H7 (cell line): ENCODE results near the gene SUCO. TPM values are rescaled to one million over a fixed set of nuclear protein-coding genes. Genes with fewer than 3 reads are reported as not detected.
"Not testable (repeated sequence)": the region's sequence is repeated elsewhere in the genome, so short reads cannot be mapped to it uniquely, and the experiment has no call there.

Source experiments
- DNase-seq: peaks from one replicate; pipeline ENCODE4 v3.0.0; 2012
- H3K27me3 ChIP-seq: 2 replicates; pipeline ENCODE4 v1.6.0; 2011; ENCODE audit warnings: mild to moderate bottlenecking, low read length; ENCODE audit not compliant: control insufficient read depth, insufficient read depth
- H3K36me3 ChIP-seq: replicated peaks from 2 replicates; pipeline ENCODE4 v1.5.1; 2011; ENCODE audit warnings: low read length; ENCODE audit not compliant: control insufficient read depth, insufficient read depth
- H3K4me3 ChIP-seq: 2 replicates; pipeline ENCODE4 v1.5.1; 2011; ENCODE audit warnings: low read depth, mild to moderate bottlenecking, control low read depth, low read length, moderate library complexity; ENCODE audit not compliant: insufficient read depth
- total RNA-seq: library from RNA; depleted of rRNA; stranded (reverse); fragments of >200 nt; shearing (Covaris generic); gene quantifications from 2 replicates; pipeline ENCODE4 v1.2.3, GENCODE V29; 2014

SUCO gene
- total RNA-seq, 1 experiment from 2014 or later = 32.7 TPM

DNA sequence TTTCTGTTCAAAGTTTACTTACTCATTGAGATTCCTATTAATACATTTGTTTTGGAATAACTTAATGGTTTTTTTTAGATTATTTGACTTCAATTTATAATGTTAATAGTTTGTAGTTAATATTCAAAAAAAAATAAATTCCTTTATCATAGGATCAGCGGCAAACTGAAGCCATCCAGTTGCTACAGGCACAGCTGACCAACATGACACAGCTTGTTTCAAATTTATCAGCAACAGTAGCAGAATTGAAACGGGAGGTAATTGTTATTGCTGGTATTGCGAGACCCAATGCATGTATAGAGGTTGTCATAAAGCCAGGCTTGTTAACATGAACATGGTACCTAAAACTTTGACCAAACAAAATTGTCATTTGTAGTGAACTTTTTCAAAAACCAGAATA is 67.0 kb downstream of the SUCO start:
- Histone ChIP-seq H3K36me3 (no peaks in the 10 kb centered on the region; the same call in 1 of the 2 replicates), H3K4me3 (no peak overlapping the region), H3K27me3 (no peaks in the 10 kb centered on the region)
- no peak for DNase-seq

DNA sequence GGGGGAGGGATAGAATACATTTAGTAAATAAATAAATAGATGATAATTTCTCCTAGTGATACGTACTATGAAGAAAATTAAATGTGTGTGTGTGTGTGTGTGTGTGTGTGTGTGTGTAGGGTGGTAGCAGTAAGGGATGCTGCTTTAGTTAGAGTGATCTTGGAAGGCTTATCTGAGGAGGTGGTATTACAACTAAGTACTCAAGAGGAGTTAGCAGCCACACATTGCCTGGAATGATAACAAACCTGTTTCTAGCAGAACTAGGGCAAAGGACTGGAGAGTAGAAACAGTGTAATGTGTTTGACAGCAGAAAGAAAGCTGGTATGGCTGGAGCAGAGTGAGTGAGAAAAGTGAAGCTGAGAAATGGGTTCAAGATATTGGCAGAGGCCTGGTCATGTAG is 67.7 kb downstream of the SUCO start:
- Histone ChIP-seq H3K4me3 (no peak overlapping the region), H3K27me3 (no peaks in the 10 kb centered on the region), H3K36me3 (no peaks in the 10 kb centered on the region; the same call in 1 of the 2 replicates)
- DNase-seq = no peak

- H3K36me3 ChIP-seq = no peaks in the 10 kb centered on the region; the same call in 1 of the 2 replicates
- no peaks in the 10 kb centered on the region for H3K27me3 ChIP-seq
- no peak for DNase-seq
- H3K4me3 ChIP-seq = no peak overlapping the region
These were observed 68.2 kb downstream of the SUCO start for GRCh38 chr1:172601046-172601630.

DNA sequence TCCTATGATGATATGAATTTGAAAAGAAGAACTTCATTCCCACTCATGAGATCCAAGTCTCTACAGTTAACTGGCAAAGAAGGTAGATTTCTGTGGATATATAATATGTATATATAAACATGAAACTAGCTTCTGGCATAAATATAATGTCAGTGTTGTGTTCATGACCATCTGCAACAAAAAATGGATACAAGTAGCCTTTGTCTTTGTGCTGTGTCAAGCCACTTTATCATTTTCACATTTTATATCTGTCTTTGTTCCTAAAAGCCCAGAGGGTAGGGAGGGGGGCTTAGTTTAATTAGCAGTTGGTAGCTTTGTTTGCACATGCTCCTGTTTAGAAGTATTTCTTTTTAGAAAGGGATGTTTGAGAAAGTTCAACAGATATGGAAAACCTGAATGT is 69.8 kb downstream of the SUCO start:
- H3K27me3 ChIP-seq = no peaks in the 10 kb centered on the region
- no peak for DNase-seq
- no peak overlapping the region for H3K4me3 ChIP-seq
- H3K36me3 ChIP-seq = no peaks in the 10 kb centered on the region

DNA sequence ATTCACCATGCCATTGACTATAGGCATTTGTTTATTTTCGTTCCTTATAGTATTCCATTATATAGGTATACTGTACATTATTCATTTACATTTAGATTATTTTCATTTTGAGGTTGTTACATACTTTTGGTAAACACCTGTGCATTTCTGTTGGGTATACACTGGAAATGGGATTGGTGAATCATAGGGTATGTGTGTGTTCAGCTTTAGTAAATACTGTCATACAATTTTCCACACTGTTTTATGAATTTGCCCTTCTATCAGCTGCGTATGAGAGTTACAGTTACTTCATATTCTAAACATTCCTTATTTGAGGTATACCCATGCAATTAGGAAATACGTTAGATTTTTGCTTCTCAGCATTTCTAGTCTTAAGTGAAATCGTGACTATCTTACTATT is 70.9 kb downstream of the SUCO start:
- Histone ChIP-seq H3K36me3 (no peaks in the 10 kb centered on the region), H3K4me3 (no peak overlapping the region), H3K27me3 (no peaks in the 10 kb centered on the region)
- DNase-seq = no peak

DNA sequence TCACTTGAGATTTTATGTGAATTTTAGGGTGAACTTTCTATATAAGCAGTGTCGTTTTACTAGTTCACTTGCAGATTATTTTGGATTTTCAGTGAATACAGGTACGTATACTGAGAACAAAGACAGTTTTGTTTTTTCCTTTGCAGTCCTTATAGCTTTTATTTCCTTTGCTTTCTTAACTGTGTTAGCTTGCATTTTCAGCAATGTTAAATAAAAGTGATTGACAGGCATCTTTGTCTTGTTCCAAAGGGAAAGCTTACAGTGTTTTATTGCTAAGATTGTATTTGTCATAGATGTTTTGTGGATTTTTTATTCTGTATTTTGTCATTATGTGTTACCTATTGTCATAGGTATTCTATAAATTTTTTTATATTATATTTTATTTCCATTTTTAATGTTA is 72.7 kb downstream of the SUCO start:
- no peak for DNase-seq
- H3K4me3 ChIP-seq = no peak overlapping the region
- no peaks in the 10 kb centered on the region for H3K27me3 ChIP-seq
- peaks cover 6% of the 10 kb centered on the region for H3K36me3 ChIP-seq

GRCh38 chr1:172607145-172607544 is 74.2 kb downstream of the SUCO start:
- Histone ChIP-seq H3K27me3 (no peaks in the 10 kb centered on the region), H3K36me3 (peaks cover 6% of the 10 kb centered on the region), H3K4me3 (no peak overlapping the region)
- DNase-seq = no peak

GRCh38 chr1:172608098-172608601 is 75.2 kb downstream of the SUCO start:
- no peak overlapping the region for H3K4me3 ChIP-seq
- no peaks in the 10 kb centered on the region for H3K27me3 ChIP-seq
- no peak for DNase-seq
- peaks cover 6% of the 10 kb centered on the region for H3K36me3 ChIP-seq

- Histone ChIP-seq H3K4me3 (no peak overlapping the region), H3K27me3 (no peaks in the 10 kb centered on the region), H3K36me3 (peaks cover 6% of the 10 kb centered on the region)
- no peak for DNase-seq
These were observed 76.6 kb downstream of the SUCO start for GRCh38 chr1:172609528-172609927.

DNA sequence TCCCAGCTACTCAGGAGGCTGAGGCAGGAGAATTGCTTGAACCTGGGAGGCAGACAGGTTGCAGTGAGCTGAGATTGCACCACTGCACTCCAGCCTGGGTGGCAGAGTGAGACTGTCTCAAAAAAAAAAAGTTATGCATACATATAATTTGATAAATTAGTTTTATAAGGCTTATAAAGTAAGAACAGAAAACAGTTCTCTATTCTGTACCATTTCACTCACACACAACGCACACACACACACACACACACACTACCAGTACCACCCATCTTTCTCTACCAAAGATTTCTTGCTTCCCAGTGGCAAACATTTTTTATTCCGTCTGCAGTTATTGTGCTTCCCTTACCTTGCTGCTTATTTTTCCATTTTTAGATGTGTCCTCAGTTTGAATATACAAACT is 79.5 kb downstream of the SUCO start:
- DNase-seq = no peak
- Histone ChIP-seq H3K27me3 (no peaks in the 10 kb centered on the region), H3K4me3 (no peak overlapping the region), H3K36me3 (peaks cover 6% of the 10 kb centered on the region)

- H3K27me3 ChIP-seq = no peaks in the 10 kb centered on the region
These were observed 80.3 kb downstream of the SUCO start for GRCh38 chr1:172613294-172613693.

GRCh38 chr1:172616195-172616594 is 83.2 kb downstream of the SUCO start:
- no peak for DNase-seq
- no peak overlapping the region for H3K4me3 ChIP-seq
- H3K36me3 ChIP-seq = no peaks in the 10 kb centered on the region
- no peaks in the 10 kb centered on the region for H3K27me3 ChIP-seq

More at GRCh38 chr1:172613294-172613693, 80.3 kb downstream of the SUCO start:
- DNase-seq = no peak
- Histone ChIP-seq H3K4me3 (no peak overlapping the region), H3K36me3 (peaks cover 6% of the 10 kb centered on the region)

DNA sequence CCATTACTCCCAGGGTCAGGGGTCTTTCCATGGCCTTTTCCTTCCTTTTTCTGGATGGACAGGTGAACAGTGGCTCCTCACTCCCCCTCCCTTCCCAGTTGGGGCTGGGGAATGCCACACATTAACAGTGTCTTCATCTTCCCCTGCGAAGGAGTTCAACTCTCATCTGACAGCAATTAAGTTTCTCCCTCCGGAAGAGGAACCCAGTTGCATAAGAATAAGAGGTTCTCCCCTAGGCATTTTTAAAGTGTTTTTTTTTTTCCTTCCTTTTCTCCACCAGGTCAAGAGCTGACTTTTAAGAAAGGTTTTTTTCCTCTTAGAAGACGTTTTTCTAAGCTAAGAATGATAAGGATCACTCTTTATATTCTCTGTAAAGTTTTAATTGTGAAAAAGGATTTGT is 83.7 kb downstream of the SUCO start:
- H3K4me3 ChIP-seq = no peak overlapping the region
- no peaks in the 10 kb centered on the region for H3K36me3 ChIP-seq
- DNase-seq = no peak
- H3K27me3 ChIP-seq = no peaks in the 10 kb centered on the region

DNA sequence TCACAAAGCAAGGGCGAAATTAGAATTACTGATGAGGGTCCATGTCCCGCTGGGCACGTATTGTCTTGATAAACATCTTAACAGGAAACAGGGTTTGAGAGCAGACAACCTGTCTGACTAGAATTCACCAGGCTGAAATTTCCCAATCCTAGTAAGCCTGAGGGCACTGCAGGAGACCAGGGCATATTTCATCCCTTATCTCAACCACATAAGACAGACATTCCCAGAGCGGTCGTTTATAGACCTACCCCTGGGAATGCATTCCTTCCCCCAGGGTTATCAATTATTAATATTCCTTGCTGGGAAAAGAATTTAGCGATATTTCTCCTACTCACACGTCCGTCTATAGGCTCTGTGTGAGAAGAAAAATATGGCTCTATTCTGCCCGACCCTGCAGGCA is 87.7 kb downstream of the SUCO start:
- not testable (repeated sequence) for H3K27me3 ChIP-seq, H3K4me3 ChIP-seq, DNase-seq, H3K36me3 ChIP-seq

DNA sequence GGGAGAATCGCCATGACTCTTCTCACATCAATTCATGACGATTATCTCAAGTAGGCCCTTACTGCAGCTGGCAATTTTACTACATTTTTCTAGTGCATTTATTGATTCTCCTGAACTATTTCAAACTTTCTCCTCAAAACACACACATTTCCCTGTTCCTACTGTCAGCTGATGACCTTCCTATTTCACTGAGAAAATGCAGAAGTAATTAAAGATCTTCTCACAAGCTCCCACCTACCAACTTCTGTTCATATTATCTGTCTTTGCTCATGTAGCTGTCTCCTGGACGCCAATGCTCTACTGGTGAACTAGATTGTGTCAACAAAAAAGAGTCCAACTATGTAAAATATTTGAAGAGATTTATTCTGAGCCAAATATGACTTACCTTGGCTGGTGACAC is 89.6 kb downstream of the SUCO start:
- H3K36me3 ChIP-seq = no peaks in the 10 kb centered on the region
- H3K27me3 ChIP-seq = no peaks in the 10 kb centered on the region
- DNase-seq = no peak
- no peak overlapping the region for H3K4me3 ChIP-seq

- H3K36me3 ChIP-seq = no peaks in the 10 kb centered on the region
- DNase-seq = no peak
- no peak overlapping the region for H3K4me3 ChIP-seq
- no peaks in the 10 kb centered on the region for H3K27me3 ChIP-seq
These were observed 90.8 kb downstream of the SUCO start for GRCh38 chr1:172623748-172624147.
